ENCODE results near the gene KLHL35.

GRCh38 chr11:75465701-75466531 is 32.9 kb upstream of the KLHL35 start:
- TF ChIP-seq CTCF (IDR thresholded peaks at IDR 0.05; ENCODE audit: insufficient read depth, low read depth, low read length) (no peak), EZH2 (IDR thresholded peaks at IDR 0.05; ENCODE audit: insufficient read depth, low read length) (no peak)

Measured in astrocyte (in vitro differentiated cells and primary cell).